Bronchial epithelial cell (primary cell): ENCODE measurements around the gene NUTF2. TPM values are rescaled to one million over a fixed set of nuclear protein-coding genes. Genes with fewer than 3 reads are reported as not detected.

ENCODE experiments used
- DNase-seq: peaks from one replicate; pipeline ENCODE4 v3.0.0-alpha.2; 2010; ENCODE audit warnings: low read depth
- FAIRE-seq: peaks from 2 replicates; lab custom pipeline; 2011; peaks lifted over from hg19 to GRCh38; lab: Jason Lieb, UNC
- H3K27me3 ChIP-seq: 2 replicates; pipeline ENCODE4 v1.5.1; 2011; ENCODE audit warnings: low read length; ENCODE audit not compliant: control insufficient read depth, insufficient read depth
- H3K36me3 ChIP-seq: 2 replicates; pipeline ENCODE4 v1.5.1; 2011; ENCODE audit warnings: low read length; ENCODE audit not compliant: control insufficient read depth, insufficient read depth
- H3K4me3 ChIP-seq: 2 replicates; pipeline ENCODE4 v1.5.1; 2011; ENCODE audit warnings: mild to moderate bottlenecking, low read depth, low read length, control low read depth
- CTCF ChIP-seq: IDR thresholded peaks from 2 replicates; pipeline ENCODE4 v1.5.1; 2011; ENCODE audit warnings: mild to moderate bottlenecking, moderate library complexity, low read length, control low read depth, inconsistent platforms; ENCODE audit not compliant: insufficient read depth, severe bottlenecking
- total RNA-seq: library from RNA; depleted of rRNA; stranded (reverse); fragments of >200 nt; gene quantifications from 2 replicates; pipeline ENCODE4 v1.2.1, GENCODE V29; 2014

NUTF2 gene
- total RNA-seq, 1 donor from 2014 or later, result 42.6 TPM

GRCh38 chr16:67804853-67805542 is 41.7 kb upstream of the NUTF2 start:
- Histone ChIP-seq H3K27me3 (no peaks in the 10 kb centered on the region), H3K4me3 (peak overlapping the region; percentile 74), H3K36me3 (peaks cover 13% of the 10 kb centered on the region)
- TF ChIP-seq CTCF, result no peak
- no peak for FAIRE-seq
- DNase-seq, result no peak

- Histone ChIP-seq H3K27me3 (no peaks in the 10 kb centered on the region), H3K36me3 (peaks cover 10% of the 10 kb centered on the region), H3K4me3 (peak overlapping the region; percentile 74)
- FAIRE-seq (no peak), DNase-seq (no peak)
- no peak for TF ChIP-seq CTCF
Observed at GRCh38 chr16:67805718-67806427, 40.9 kb upstream of the NUTF2 start.

- FAIRE-seq, result no peak
- H3K36me3 ChIP-seq, result peaks cover 7% of the 10 kb centered on the region
- TF ChIP-seq CTCF, result no peak
Observed at GRCh38 chr16:67806428-67807147, 40.1 kb upstream of the NUTF2 start, which contains the start of the genes RANBP10 and TSNAXIP1. Gene RANBP10 (minus strand): TSS chr16:67806560. CDS start chr16:67806536, 24 bp downstream. Gene TSNAXIP1 (plus strand): TSS chr16:67806889. CDS start chr16:67807150, 261 bp downstream.

GRCh38 chr16:67807148-67807682 is 39.5 kb upstream of the NUTF2 start:
- TF ChIP-seq CTCF, result no peak
- FAIRE-seq (no peak), DNase-seq (no peak)
- Histone ChIP-seq H3K4me3 (peak overlapping the region; percentile 74), H3K36me3 (peaks cover 4% of the 10 kb centered on the region), H3K27me3 (no peaks in the 10 kb centered on the region)

More at GRCh38 chr16:67806428-67807147, 40.1 kb upstream of the NUTF2 start, which contains the start of the genes RANBP10 and TSNAXIP1:
- Histone ChIP-seq H3K27me3 (no peaks in the 10 kb centered on the region), H3K4me3 (peak within 1 kb of the TSS; percentile 74)
- peak; percentile 98 for DNase-seq

GRCh38 chr16:67811899-67812298 is 34.8 kb upstream of the NUTF2 start:
- H3K27me3 ChIP-seq, result no peaks in the 10 kb centered on the region
- no peak for FAIRE-seq
- no peak overlapping the region for H3K4me3 ChIP-seq
- no peak for TF ChIP-seq CTCF
- no peak for DNase-seq
- H3K36me3 ChIP-seq, result no peaks in the 10 kb centered on the region
